Nephron progenitor cell (in vitro differentiated cells): Measurements from ENCODE around the gene RPS25.
"Not testable (repeated sequence)": the region's sequence is repeated elsewhere in the genome, so short reads cannot be mapped to it uniquely, and the experiment has no call there.

Source experiments
- DNase-seq: peaks from one replicate; pipeline ENCODE4 v3.0.0; 2021
- H3K27ac Mint-ChIP-seq: 2 replicates; pipeline ENCODE4 v1.8.0; 2021; ENCODE audit warnings: mild to moderate bottlenecking, moderate library complexity, mixed read lengths
- H3K27me3 Mint-ChIP-seq: 2 replicates; pipeline ENCODE4 v1.8.0; 2021; ENCODE audit warnings: mild to moderate bottlenecking, low read depth, mixed read lengths; ENCODE audit not compliant: poor library complexity
- H3K36me3 Mint-ChIP-seq: 2 replicates; pipeline ENCODE4 v1.8.0; 2021; ENCODE audit warnings: low read depth, mixed read lengths
- H3K4me1 Mint-ChIP-seq: 2 replicates; pipeline ENCODE4 v1.8.0; 2021; ENCODE audit warnings: mixed read lengths
- H3K4me3 Mint-ChIP-seq: 2 replicates; pipeline ENCODE4 v1.8.0; 2021; ENCODE audit warnings: mild to moderate bottlenecking, moderate library complexity, mixed read lengths
- H3K9me3 Mint-ChIP-seq: 2 replicates; pipeline ENCODE4 v1.8.0; 2021; ENCODE audit warnings: mild to moderate bottlenecking, moderate library complexity, mixed read lengths
- CTCF ChIP-seq: fragments of 200-600 bp; sonication (generic); IDR thresholded peaks from 2 replicates; pipeline ENCODE4 v1.5.0; 2021; ENCODE audit warnings: antibody characterized with exemption

Gene RPS25

DNA sequence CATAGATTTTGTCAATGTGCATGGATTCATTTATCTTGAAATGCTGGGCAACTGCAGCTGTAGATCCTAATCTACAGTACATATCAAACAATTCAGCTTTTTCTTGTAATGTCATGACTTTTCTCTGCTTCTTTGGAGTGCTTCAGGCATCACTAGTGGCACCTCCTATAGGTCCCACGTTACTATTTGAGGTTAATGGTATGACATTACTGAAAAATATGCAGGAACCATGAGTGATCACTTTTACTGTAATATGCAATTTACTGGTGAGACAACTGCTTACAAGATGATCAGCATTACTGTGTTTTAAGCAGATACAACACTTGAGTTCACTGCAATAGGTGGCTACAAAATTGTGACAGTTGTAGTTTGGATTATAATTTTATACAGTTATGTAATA, 17.2 kb downstream of the RPS25 start:
- Mint-ChIP-seq H3K9me3 (peaks cover 3% of the 10 kb centered on the region), H3K4me1 (peaks cover 40% of the 10 kb centered on the region), H3K4me3 (no peak overlapping the region), H3K36me3 (peaks cover 42% of the 10 kb centered on the region), H3K27me3 (peaks cover 5% of the 10 kb centered on the region), H3K27ac (no peak overlapping the region)
- TF ChIP-seq CTCF, result no peak
- DNase-seq, result no peak

GRCh38 chr11:118998822-118999221, 19.3 kb downstream of the RPS25 start:
- H3K4me1 Mint-ChIP-seq, result peaks cover 42% of the 10 kb centered on the region
- DNase-seq, result no peak
- H3K27ac Mint-ChIP-seq, result peak overlapping the region; percentile 98
- H3K4me3 Mint-ChIP-seq, result peak overlapping the region; percentile 97
- TF ChIP-seq CTCF, result no peak
- peaks cover 46% of the 10 kb centered on the region for H3K36me3 Mint-ChIP-seq
- H3K27me3 Mint-ChIP-seq, result peaks cover 5% of the 10 kb centered on the region
- peaks cover 3% of the 10 kb centered on the region for H3K9me3 Mint-ChIP-seq

DNA sequence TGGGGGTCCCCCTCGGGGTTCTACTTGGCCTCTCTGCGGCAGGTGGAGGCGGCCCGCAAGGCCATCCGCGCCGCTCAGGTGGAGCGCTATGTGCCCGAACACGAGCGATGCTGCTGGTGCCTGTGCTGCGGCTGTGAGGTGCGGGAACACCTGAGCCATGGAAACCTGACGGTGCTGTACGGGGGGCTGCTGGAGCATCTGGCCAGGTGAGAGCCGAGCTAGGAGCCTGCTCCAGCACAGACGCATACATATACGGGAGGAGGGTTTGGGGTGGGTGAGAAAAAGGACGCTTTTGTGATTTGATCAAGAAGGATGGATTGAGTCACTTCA, 19.8 kb downstream of the RPS25 start:
- H3K9me3 Mint-ChIP-seq, result peaks cover 8% of the 10 kb centered on the region
- no peak for TF ChIP-seq CTCF
- peaks cover 46% of the 10 kb centered on the region for H3K36me3 Mint-ChIP-seq
- H3K4me1 Mint-ChIP-seq, result peaks cover 42% of the 10 kb centered on the region
- peaks cover 5% of the 10 kb centered on the region for H3K27me3 Mint-ChIP-seq
- H3K4me3 Mint-ChIP-seq, result peak overlapping the region; percentile 97
- H3K27ac Mint-ChIP-seq, result peak overlapping the region; percentile 98
- DNase-seq, result no peak

DNA sequence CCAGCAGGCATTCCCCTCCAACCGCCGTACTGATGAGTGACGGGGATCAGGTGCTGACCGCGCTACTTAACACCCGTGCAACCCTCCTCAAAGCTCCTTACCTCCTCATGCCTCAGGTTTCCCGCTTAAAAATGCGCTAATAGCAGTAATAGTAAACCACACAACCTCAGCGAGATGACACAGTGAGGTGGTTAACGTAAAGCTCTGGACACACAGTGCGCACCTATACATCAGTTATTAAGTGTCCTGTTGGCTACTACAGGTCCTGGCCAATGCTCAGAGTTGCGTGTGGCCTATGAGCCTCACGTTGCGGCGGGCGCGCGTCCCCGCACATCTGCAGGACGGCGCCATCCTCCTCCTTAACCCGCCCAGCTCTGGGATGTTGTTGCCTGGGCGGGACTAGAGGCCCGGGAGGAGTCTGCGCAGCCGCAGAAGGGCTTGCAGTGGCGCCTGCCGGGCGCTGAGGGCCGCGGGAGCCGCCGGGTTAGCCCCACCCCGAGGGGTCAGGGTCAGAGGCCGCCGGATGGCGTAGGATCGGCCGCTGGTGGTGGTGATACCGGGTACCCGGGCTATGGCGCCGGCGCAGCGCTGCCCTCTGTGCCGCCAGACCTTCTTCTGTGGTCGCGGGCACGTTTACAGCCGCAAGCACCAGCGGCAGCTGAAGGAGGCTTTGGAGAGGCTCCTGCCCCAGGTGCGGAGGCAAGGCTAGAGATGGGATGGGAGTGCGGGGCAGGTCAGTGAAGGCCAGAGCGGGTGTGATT, 20.3 kb downstream of the RPS25 start, which contains the start of gene CENATAC:
TSS of gene CENATAC (plus strand) at position 512 of the 761 bp plus-strand sequence. CDS start at position 572, 60 bp downstream.
- H3K4me1 Mint-ChIP-seq, result peaks cover 42% of the 10 kb centered on the region
- H3K9me3 Mint-ChIP-seq, result peaks cover 13% of the 10 kb centered on the region
- H3K27ac Mint-ChIP-seq, result peak within 1 kb of the TSS; percentile 98
- TF ChIP-seq CTCF, result no peak
- H3K4me3 Mint-ChIP-seq, result peak within 1 kb of the TSS; percentile 97
- peaks cover 46% of the 10 kb centered on the region for H3K36me3 Mint-ChIP-seq
- H3K27me3 Mint-ChIP-seq, result peaks cover 5% of the 10 kb centered on the region
- DNase-seq, result peak; percentile 98

- Mint-ChIP-seq H3K36me3 (peaks cover 48% of the 10 kb centered on the region), H3K27me3 (peaks cover 5% of the 10 kb centered on the region), H3K27ac (no peak overlapping the region), H3K9me3 (peaks cover 19% of the 10 kb centered on the region), H3K4me3 (peak overlapping the region; percentile 97), H3K4me1 (peaks cover 42% of the 10 kb centered on the region)
- no peak for TF ChIP-seq CTCF
- DNase-seq, result no peak
Observed at GRCh38 chr11:118996926-118997626, 21.1 kb downstream of the RPS25 start.

GRCh38 chr11:118991486-118992038, 26.6 kb downstream of the RPS25 start:
- not testable (repeated sequence) for H3K4me1 Mint-ChIP-seq, H3K4me3 Mint-ChIP-seq, H3K27ac Mint-ChIP-seq, H3K27me3 Mint-ChIP-seq, DNase-seq
- H3K9me3 Mint-ChIP-seq, result peaks cover 32% of the 10 kb centered on the region
- peaks cover 42% of the 10 kb centered on the region for H3K36me3 Mint-ChIP-seq
